SKM-1 (cell line): Measurements from ENCODE around the gene PLEKHA6.

ENCODE experiments used
- DNase-seq: peaks from one replicate; lab custom pipeline; 2025; ENCODE audit not compliant: unreplicated experiment; lab: John Stamatoyannopoulos, UW

The PLEKHA6 gene

DNA sequence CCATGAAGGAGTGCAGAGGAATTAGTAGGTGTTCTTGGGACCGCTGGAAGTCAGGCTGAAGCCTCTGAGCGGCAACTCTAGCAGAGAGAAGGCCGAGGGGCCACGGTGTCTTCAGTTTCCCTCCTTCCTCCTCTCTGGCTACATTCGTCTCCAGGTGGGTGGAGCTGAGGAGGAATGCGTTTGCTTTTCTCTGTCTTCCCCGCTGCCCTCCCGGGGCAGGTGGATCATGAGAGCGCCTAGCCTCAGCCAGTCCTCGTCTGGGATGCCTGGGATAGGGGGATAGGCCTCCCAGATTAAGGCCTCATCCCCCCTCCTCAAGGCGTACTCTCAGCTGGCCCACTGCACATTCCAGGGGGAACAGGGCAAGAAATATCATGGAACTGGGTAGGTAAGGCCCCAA is 138.5 kb downstream of the PLEKHA6 start:
- no peak for DNase-seq

GRCh38 chr1:204219971-204220616 is 139.6 kb downstream of the PLEKHA6 start:
- no peak for DNase-seq

DNA sequence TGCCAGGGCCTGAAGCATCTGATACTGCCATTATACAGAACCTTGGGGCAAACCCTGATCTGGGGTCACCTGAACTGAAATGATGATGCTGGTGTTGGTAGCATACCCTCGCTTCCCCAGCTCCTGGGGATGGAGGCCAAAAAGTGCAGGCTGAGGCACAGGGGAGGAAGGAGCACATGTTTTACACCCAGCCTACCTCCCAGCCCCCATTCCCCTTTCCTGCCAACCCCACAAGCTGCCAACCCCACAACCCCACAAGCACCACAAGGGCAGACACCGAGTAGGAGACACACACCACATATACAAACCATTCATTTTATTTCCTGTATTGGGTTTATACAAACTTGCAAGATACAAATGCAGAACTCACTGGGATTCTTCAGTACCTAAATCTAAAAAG is 141.2 kb downstream of the PLEKHA6 start:
- DNase-seq: no peak

GRCh38 chr1:204217648-204218000 is 142.1 kb downstream of the PLEKHA6 start:
- DNase-seq: no peak

- no peak for DNase-seq
Observed at GRCh38 chr1:204216880-204217647, 142.7 kb downstream of the PLEKHA6 start.

GRCh38 chr1:204216236-204216635 is 143.5 kb downstream of the PLEKHA6 start:
- DNase-seq: no peak

- peak; percentile 62 for DNase-seq
Observed at GRCh38 chr1:204213668-204214662, 145.8 kb downstream of the PLEKHA6 start, which contains the start of gene GOLT1A. Gene GOLT1A, minus strand, starts transcription at chr1:204213988. Its CDS starts 82 bp downstream, at chr1:204213906.

GRCh38 chr1:204212715-204213114 is 147.0 kb downstream of the PLEKHA6 start:
- no peak for DNase-seq

DNA sequence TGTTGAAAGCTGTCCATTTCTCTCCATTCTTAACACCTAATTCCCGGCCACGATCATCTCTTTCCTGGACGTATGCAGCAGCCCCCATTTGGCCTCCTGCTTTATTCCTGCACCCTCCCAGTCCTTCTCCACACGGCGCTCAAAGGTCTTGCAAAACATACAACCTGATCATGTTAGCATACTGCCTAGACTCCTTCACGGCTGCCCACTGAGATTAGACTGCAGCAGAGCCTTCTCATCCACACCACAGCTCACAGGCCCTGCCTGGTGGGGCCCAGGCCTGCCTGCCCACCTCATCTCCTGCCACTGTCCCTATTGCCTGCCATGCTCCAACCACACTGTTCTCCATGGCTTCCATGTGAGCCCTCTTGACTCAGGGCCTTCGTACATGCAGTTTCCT is 148.7 kb downstream of the PLEKHA6 start:
- no peak for DNase-seq

DNA sequence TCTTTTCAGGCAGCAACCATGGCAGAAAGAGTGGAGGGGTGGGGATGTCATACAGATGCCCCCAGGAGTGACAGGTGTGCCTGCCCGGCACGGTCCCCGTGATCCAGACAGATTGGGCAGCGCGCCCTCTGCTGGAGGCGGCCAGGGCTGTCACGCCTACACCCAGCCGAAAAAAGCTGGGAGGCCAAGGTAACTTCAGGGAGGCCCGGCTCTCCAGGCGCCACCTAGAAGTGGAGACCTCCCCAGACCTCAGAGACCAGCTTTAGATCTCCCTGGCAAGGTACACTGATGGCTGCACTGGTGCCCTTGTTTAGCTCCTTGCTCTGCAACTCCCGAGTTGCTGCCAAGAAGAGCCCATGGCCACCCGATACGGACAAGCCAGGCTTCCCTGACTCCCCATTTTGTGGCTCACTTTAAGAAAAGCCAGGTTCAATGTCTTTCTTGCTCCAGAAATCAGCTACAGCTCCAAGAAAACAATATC is 152.6 kb downstream of the PLEKHA6 start:
- peak; percentile 31 for DNase-seq

- no peak for DNase-seq
Observed at GRCh38 chr1:204206121-204206520, 153.6 kb downstream of the PLEKHA6 start.

GRCh38 chr1:204205486-204205885 is 154.2 kb downstream of the PLEKHA6 start:
- no peak for DNase-seq

DNA sequence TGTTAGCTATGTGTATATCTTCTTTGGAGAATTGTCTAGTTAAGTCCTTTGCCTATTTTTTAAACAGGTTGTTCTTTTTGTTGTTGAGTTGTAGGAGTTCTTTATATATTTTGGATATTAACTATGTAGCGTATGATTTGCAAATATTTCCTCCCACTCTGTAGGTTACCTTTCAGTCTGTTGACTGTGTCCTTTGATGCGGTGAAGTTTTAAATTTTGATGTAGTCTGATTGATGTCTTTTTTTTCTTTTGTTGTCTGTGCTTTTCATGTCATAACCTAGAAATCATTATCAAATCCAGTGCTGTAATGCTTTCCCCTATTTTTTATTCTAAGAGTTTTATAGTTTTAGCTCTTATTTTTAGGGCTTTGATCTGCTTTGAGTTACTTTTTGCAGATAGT is 154.8 kb downstream of the PLEKHA6 start:
- no peak for DNase-seq

- DNase-seq: no peak
Observed at GRCh38 chr1:204203206-204203767, 156.4 kb downstream of the PLEKHA6 start.

- DNase-seq: no peak
Observed at GRCh38 chr1:204202481-204202880, 157.2 kb downstream of the PLEKHA6 start.

DNA sequence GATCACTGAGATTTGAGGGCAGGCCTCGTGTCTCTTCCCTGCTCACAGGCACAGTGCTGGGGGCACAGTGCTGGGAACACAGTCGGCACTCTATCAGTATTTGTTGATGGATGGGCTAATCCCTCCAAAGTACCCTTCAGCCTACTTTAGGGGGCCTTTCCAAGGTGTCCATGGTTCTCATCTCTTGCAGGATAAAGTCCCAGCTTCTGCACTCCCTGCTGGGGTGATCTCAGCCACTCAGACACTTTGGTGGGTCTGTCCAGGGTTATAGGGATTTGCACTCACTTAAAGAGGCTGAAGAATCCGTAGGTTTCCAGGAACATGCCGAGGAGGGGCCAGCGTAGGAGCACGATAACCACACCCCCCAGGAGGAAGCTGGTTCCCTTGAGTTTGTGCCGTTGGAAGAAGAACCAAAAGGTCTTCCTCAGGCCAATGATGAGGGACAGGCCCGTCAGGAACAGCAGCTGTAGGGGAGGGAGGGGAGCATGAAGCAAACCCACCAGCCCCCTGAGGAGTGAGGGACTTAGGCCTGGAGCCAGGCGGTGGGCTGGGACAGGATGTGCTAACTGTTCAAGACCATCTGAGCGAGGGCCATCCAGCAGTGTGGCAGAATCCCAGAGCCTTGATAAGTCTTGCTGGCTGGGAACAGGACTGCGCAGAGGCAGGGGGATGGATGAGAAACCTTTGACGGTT is 158.2 kb downstream of the PLEKHA6 start:
- no peak for DNase-seq

DNA sequence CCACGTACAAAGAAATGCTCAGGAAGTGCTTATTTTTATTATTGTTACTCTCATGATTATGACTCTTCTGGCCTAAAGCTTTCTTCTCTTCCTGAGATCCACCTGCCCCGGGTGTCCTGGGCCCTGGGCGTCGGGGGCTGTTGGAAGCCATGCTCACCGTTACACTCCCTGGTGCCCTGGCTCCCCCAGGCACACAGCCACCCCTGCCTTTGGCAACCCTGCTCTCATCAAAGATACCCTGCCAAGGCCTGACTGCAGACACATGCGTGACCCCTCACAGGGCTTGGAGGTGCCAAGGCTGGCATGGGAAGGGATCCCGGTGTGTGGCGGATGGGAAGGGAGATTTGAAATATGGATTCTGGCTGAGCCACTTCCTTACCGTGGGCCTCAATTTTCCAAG is 160.2 kb downstream of the PLEKHA6 start:
- DNase-seq: no peak

DNA sequence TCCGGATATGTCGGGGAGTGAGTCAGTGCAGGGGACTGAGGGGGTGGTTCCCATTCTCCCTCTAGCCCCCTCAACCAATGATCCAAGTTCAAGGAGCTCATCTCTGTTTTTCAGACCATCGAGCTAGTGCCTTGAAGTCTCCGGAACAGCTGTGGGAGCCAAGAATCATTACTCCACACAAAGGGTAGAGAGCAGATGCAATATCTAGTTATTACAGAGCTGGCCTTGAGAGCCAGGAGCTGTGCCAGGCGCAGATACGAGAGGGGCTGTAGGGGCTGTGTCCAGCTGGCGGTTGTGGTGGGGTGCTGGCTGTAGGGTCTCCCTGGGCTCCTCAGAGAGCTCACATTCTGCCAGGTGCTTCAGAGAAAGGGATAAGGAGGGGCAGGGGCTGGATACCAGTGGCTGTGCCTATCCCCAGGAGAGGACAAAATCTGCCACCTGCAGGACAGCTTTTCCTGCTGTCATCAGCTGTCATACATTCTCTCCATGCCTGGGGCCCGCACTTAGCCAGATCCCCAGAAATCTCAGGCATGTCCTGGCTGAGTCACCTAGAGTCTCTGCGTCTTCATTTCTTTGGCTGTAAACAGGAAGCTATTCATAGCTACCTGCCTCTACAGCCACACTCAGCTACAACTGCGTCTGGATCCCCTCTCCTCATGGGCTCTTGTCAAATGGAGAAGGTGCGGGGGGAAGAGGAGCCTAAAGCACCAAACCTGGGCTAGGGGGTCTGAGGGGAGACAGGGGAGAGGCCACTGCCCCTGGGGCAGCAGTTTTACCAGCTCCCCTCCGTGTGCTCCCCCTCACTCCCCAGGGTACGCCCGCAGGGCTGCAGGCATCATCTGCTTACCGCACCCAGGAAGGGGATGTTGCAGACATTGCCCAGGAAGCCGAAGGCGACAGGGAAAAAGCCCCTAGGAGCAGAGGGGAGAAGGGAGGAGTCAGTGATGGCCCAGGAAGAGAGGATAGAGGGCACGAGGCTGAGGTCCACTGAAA is 161.1 kb downstream of the PLEKHA6 start:
- DNase-seq: no peak

- DNase-seq: no peak
Observed at GRCh38 chr1:204197068-204197467, 162.7 kb downstream of the PLEKHA6 start.
